ENCODE results near the gene EID1.
"Not testable (repeated sequence)": the region's sequence is repeated elsewhere in the genome, so short reads cannot be mapped to it uniquely, and the experiment has no call there.

DNA sequence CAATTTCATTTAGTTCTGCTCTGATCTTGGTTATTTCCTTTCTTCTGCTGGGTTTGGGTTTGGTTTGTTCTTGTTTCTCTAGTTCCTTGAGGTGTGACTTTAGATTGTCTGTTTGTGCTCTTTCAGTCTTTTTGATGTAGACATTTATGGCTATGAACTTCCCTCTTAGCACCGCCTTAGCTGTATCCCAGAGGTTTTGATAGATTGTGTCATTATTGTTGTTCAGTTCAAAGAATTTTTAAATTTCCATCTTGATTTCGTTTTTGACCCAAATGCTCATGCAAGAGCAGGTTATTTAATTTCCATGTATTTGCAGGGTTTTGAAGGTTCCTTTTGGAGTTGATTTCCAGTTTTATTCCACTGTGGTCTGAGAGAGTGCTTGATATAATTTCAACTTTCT lies 32.6 kb downstream of the EID1 start:
- TF ChIP-seq, protein P1, sequence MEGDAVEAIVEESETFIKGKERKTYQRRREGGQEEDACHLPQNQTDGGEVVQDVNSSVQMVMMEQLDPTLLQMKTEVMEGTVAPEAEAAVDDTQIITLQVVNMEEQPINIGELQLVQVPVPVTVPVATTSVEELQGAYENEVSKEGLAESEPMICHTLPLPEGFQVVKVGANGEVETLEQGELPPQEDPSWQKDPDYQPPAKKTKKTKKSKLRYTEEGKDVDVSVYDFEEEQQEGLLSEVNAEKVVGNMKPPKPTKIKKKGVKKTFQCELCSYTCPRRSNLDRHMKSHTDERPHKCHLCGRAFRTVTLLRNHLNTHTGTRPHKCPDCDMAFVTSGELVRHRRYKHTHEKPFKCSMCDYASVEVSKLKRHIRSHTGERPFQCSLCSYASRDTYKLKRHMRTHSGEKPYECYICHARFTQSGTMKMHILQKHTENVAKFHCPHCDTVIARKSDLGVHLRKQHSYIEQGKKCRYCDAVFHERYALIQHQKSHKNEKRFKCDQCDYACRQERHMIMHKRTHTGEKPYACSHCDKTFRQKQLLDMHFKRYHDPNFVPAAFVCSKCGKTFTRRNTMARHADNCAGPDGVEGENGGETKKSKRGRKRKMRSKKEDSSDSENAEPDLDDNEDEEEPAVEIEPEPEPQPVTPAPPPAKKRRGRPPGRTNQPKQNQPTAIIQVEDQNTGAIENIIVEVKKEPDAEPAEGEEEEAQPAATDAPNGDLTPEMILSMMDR (IDR thresholded peaks at IDR 0.05): not testable (repeated sequence)
- not testable (repeated sequence) for TF ChIP-seq EP300 (IDR thresholded peaks at IDR 0.05)
